ENCODE data around the gene RGP1.

Gene RGP1

GRCh38 chr9:35719546-35719945, 29.5 kb upstream of the RGP1 start:
- no peak for DNase-seq (ENCODE audit: low read depth, low spot score)

- DNase-seq (ENCODE audit: low read depth, low spot score), result no peak
Measured at GRCh38 chr9:35723426-35723825, 25.7 kb upstream of the RGP1 start.

GRCh38 chr9:35723908-35724307, 25.2 kb upstream of the RGP1 start:
- no peak for DNase-seq (ENCODE audit: low read depth, low spot score)

GRCh38 chr9:35725362-35725761, 23.7 kb upstream of the RGP1 start:
- no peak for DNase-seq (ENCODE audit: low read depth, low spot score)

GRCh38 chr9:35726931-35727330, 22.2 kb upstream of the RGP1 start:
- no peak for DNase-seq (ENCODE audit: low read depth, low spot score)

GRCh38 chr9:35727676-35728040, 21.4 kb upstream of the RGP1 start:
- DNase-seq (ENCODE audit: low read depth, low spot score), result no peak

- no peak for DNase-seq (ENCODE audit: low read depth, low spot score)
Measured at GRCh38 chr9:35728041-35728971, 20.8 kb upstream of the RGP1 start.

- DNase-seq (ENCODE audit: low read depth, low spot score), result no peak
Measured at GRCh38 chr9:35729101-35729500, 20.0 kb upstream of the RGP1 start.

GRCh38 chr9:35729700-35730485, 19.2 kb upstream of the RGP1 start:
- DNase-seq (ENCODE audit: low read depth, low spot score), result no peak

GRCh38 chr9:35730486-35730854, 18.6 kb upstream of the RGP1 start:
- no peak for DNase-seq (ENCODE audit: low read depth, low spot score)

GRCh38 chr9:35731415-35732184, 17.5 kb upstream of the RGP1 start:
- DNase-seq (ENCODE audit: low read depth, low spot score), result no peak

- peak; percentile 97 for DNase-seq (ENCODE audit: low read depth, low spot score)
Measured at GRCh38 chr9:35732185-35732799, 16.8 kb upstream of the RGP1 start, which contains the start of the genes CREB3 and TLN1. CREB3 (plus strand) TSS chr9:35732666; CDS start chr9:35732773, 107 bp downstream. TLN1 (minus strand) TSS chr9:35732195; CDS start chr9:35725694, 6,501 bp downstream.

- DNase-seq (ENCODE audit: low read depth, low spot score), result no peak
Measured at GRCh38 chr9:35732800-35733541, 16.1 kb upstream of the RGP1 start.

- DNase-seq (ENCODE audit: low read depth, low spot score), result no peak
Measured at GRCh38 chr9:35734096-35734495, 15.0 kb upstream of the RGP1 start.

GRCh38 chr9:35736201-35736633, 12.9 kb upstream of the RGP1 start:
- no peak for DNase-seq (ENCODE audit: low read depth, low spot score)

GRCh38 chr9:35737143-35737542, 11.9 kb upstream of the RGP1 start:
- DNase-seq (ENCODE audit: low read depth, low spot score), result no peak

GRCh38 chr9:35738186-35738585, 10.9 kb upstream of the RGP1 start:
- no peak for DNase-seq (ENCODE audit: low read depth, low spot score)

- DNase-seq (ENCODE audit: low read depth, low spot score), result no peak
Measured at GRCh38 chr9:35738924-35739323, 10.2 kb upstream of the RGP1 start.

- DNase-seq (ENCODE audit: low read depth, low spot score), result no peak
Measured at GRCh38 chr9:35740243-35740642, 8.8 kb upstream of the RGP1 start.

- no peak for DNase-seq (ENCODE audit: low read depth, low spot score)
Measured at GRCh38 chr9:35741740-35742139, 7.3 kb upstream of the RGP1 start.

GRCh38 chr9:35743452-35743851, 5.6 kb upstream of the RGP1 start:
- no peak for DNase-seq (ENCODE audit: low read depth, low spot score)

All from brain pericyte (primary cell).